HG03159 (cell line): ENCODE measurements around the gene HOXC11.

Experiments
- ATAC-seq: cut with Tn5 transposase; IDR thresholded peaks from one replicate; pipeline ENCODE4 v1.9.1; 2021; ENCODE audit warnings: mild to moderate bottlenecking, moderate library complexity; ENCODE audit not compliant: unreplicated experiment

HOXC11 gene

GRCh38 chr12:54006559-54007220 is 33.8 kb downstream of the HOXC11 start:
- ATAC-seq = no peak

GRCh38 chr12:54007538-54008259 is 34.8 kb downstream of the HOXC11 start:
- no peak for ATAC-seq

- no peak for ATAC-seq
Measured at GRCh38 chr12:54008260-54008552, 35.3 kb downstream of the HOXC11 start.

- no peak for ATAC-seq
Measured at GRCh38 chr12:54009171-54010052, 36.5 kb downstream of the HOXC11 start.

GRCh38 chr12:54010053-54010971 is 37.4 kb downstream of the HOXC11 start:
- no peak for ATAC-seq

GRCh38 chr12:54010972-54011664 is 38.2 kb downstream of the HOXC11 start:
- no peak for ATAC-seq

- no peak for ATAC-seq
Measured at GRCh38 chr12:54011665-54012532, 39.0 kb downstream of the HOXC11 start.

GRCh38 chr12:54012631-54013409 is 39.9 kb downstream of the HOXC11 start:
- ATAC-seq = no peak

GRCh38 chr12:54014377-54015017 is 41.6 kb downstream of the HOXC11 start:
- ATAC-seq = no peak

- ATAC-seq = no peak
Measured at GRCh38 chr12:54015018-54015931, 42.3 kb downstream of the HOXC11 start.

- no peak for ATAC-seq
Measured at GRCh38 chr12:54016051-54016450, 43.1 kb downstream of the HOXC11 start.

GRCh38 chr12:54016478-54016964 is 43.6 kb downstream of the HOXC11 start:
- no peak for ATAC-seq

GRCh38 chr12:54017027-54017788 is 44.3 kb downstream of the HOXC11 start:
- peak; percentile 32 for ATAC-seq

- ATAC-seq = peak; percentile 83
Measured at GRCh38 chr12:54017878-54018467, 45.0 kb downstream of the HOXC11 start.

- ATAC-seq = no peak
Measured at GRCh38 chr12:54018468-54018984, 45.6 kb downstream of the HOXC11 start.
